K562 (cell line): ENCODE data around the gene PHTF2. TPM values are rescaled to one million over a fixed set of nuclear protein-coding genes. Genes with fewer than 3 reads are reported as not detected.

Experiments
- ATAC-seq: fragments of 200-7000 bp; cut with Tn5 transposase; 3 replicates; pipeline ENCODE4 v1.9.1; 2020; ENCODE audit warnings: moderate library complexity
- BruUV-seq: library from RNA; stranded (reverse); fragments of 400-500 nt; replicated peaks from 2 replicates; lab custom pipeline; 2021; lab: Mats Ljungman, UMichigan
- CTCF ChIA-PET: fragments of 300-600 bp; formaldehyde crosslinking; extraction: SDS; loops from one replicate; lab custom pipeline; 2021; ENCODE audit warnings: low intra/inter-chr PET ratio; lab: Yijun Ruan, JAX
- POLR2A ChIA-PET: fragments of 300-600, 350-650 bp; sonication (Branson Sonifier 250); formaldehyde crosslinking; extraction: SDS; loops from one replicate; lab custom pipeline; 2021; ENCODE audit warnings: antibody characterized with exemption, inconsistent platforms; lab: Yijun Ruan, JAX
- DNase-seq, 4 experiments: peaks; one replicate each; pipeline versions ENCODE4 v3.0.0 to v3.0.0-alpha.2; 2011 to 2018; ENCODE audit warnings: low spot score in 3 of 4, mixed read lengths in 3 of 4; ENCODE audit errors: extremely low read depth in 1 of 4
- FAIRE-seq: peaks from 2 replicates; lab custom pipeline; 2011; peaks lifted over from hg19 to GRCh38; lab: Jason Lieb, UNC
- H2AFZ ChIP-seq: 2 replicates; pipeline ENCODE4 v1.6.0; 2011; ENCODE audit warnings: low read depth, low read length, control low read depth, inconsistent platforms
- H3K27ac ChIP-seq: fragments of 200-600 bp; 3 replicates; pipeline ENCODE4 v1.8.0; 2011; ENCODE audit warnings: low read depth, mild to moderate bottlenecking, control low read depth, inconsistent platforms, low read length, moderate library complexity, mixed read lengths; ENCODE audit errors: extremely low read depth
- H3K27me3 ChIP-seq, 2 experiments: fragments of 300-600 bp in 1 of 2; 2 replicates in 1 of 2; 3 replicates in 1 of 2; pipeline versions ENCODE4 v1.6.0 to v1.8.0; 2011; ENCODE audit warnings: inconsistent platforms in 2 of 2, low read length in 2 of 2, mild to moderate bottlenecking in 1 of 2, mixed read lengths in 1 of 2, moderate library complexity in 1 of 2; ENCODE audit not compliant: control insufficient read depth in 2 of 2, insufficient read depth in 2 of 2
- H3K36me3 ChIP-seq: fragments of 300-600 bp; 3 replicates; pipeline ENCODE4 v1.8.0; 2011; ENCODE audit warnings: mild to moderate bottlenecking, low read length, inconsistent platforms; ENCODE audit not compliant: control insufficient read depth, insufficient read depth
- H3K4me1 ChIP-seq, 2 experiments: fragments of 200-600 bp in 1 of 2; replicated peaks in 1 of 2; 2 replicates in 1 of 2; 3 replicates in 1 of 2; pipeline versions ENCODE4 v1.5.1 to v1.8.0; 2011; ENCODE audit warnings: inconsistent platforms in 2 of 2, low read length in 2 of 2, mild to moderate bottlenecking in 1 of 2, mixed read lengths in 1 of 2, moderate library complexity in 1 of 2; ENCODE audit not compliant: control insufficient read depth in 2 of 2, insufficient read depth in 2 of 2
- H3K4me2 ChIP-seq: 2 replicates; pipeline ENCODE4 v1.6.1; 2011; ENCODE audit warnings: low read length, control low read depth, inconsistent platforms, mixed read lengths; ENCODE audit not compliant: insufficient read depth
- H3K4me3 ChIP-seq: fragments of 200-600 bp; sonication (generic), shearing (Covaris generic); 2 replicates; pipeline ENCODE4 v1.5.1; 2016; ENCODE audit warnings: control low read depth, inconsistent platforms
- H3K79me2 ChIP-seq: fragments of 200-600 bp; 3 replicates; pipeline ENCODE4 v1.8.0; 2011; ENCODE audit warnings: low read length, inconsistent platforms; ENCODE audit not compliant: control insufficient read depth, insufficient read depth
- H3K9ac ChIP-seq, 2 experiments: 2 replicates each; pipeline versions ENCODE4 v1.6.0 to v1.6.1; 2011; ENCODE audit warnings: low read depth in 2 of 2, low read length in 2 of 2, control low read depth in 1 of 2, inconsistent platforms in 1 of 2, mild to moderate bottlenecking in 1 of 2, mixed read lengths in 1 of 2; ENCODE audit not compliant: insufficient read depth in 1 of 2
- H3K9me1 ChIP-seq: one replicate; pipeline ENCODE4 v1.6.0; 2011; ENCODE audit warnings: inconsistent platforms, mild to moderate bottlenecking, low read length, moderate library complexity; ENCODE audit not compliant: control insufficient read depth, insufficient read depth
- H3K9me3 ChIP-seq: replicated peaks from 2 replicates; pipeline ENCODE4 v1.5.1; 2011; ENCODE audit warnings: low read depth, low read length, inconsistent platforms; ENCODE audit not compliant: control insufficient read depth, insufficient read depth
- H4K20me1 ChIP-seq: replicated peaks from 2 replicates; pipeline ENCODE4 v1.6.1; 2011; ENCODE audit warnings: low read length, inconsistent platforms, mixed read lengths; ENCODE audit not compliant: control insufficient read depth, insufficient read depth
- C11orf30 ChIP-seq: fragments of 450-650 bp; IDR thresholded peaks from 2 replicates; pipeline ENCODE4 v1.6.1; 2016; ENCODE audit warnings: low read depth, mild to moderate bottlenecking
- FOXM1 ChIP-seq, 2 experiments: fragments of 450-650 bp in 1 of 2; sonication (generic) in 1 of 2; formaldehyde crosslinking in 1 of 2; IDR thresholded peaks; 2 replicates each; pipeline versions ENCODE4 v1.6.1 to v1.9.0; 2017 to 2022; ENCODE audit warnings: low read depth in 2 of 2, mild to moderate bottlenecking in 2 of 2, missing genetic modification reagents in 1 of 2, moderate library complexity in 1 of 2
- WGBS: fragments of 100-300 bp; shearing (Covaris generic); methylation state at CpG from one replicate; pipeline ENCODE4 v1.1.6; 2016; ENCODE audit warnings: low coverage, mixed read lengths; ENCODE audit not compliant: insufficient coverage; ENCODE audit errors: missing lambda C conversion rate; 5-methylcytosine and 5-hydroxymethylcytosine counted together
- in situ Hi-C: fragments of 300-500 bp; cut with MboI; formaldehyde crosslinking; loops from 4 replicates; pipeline ENCODE4 v1.15.0; 2018; ENCODE audit warnings: inconsistent platforms, mixed read lengths
- intact Hi-C: fragments of 100-400 bp; cut with micrococcal nuclease; formaldehyde crosslinking; loops from 2 replicates; pipeline ENCODE4 v1.14.2; 2022
- polyA plus RNA-seq, 8 experiments: library from polyadenylated mRNA; depleted of rRNA in 4 of 8; stranded (reverse) in 5 of 8; unstranded in 3 of 8; fragments of >200 nt; fragmentation: Nextera tagmentation in 2 of 8; fragmentation: Illumina TruSeq in 1 of 8; extraction: Ambion mirVana in 2 of 8; extraction: Trizol in 1 of 8; gene quantifications; 2 replicates each; pipeline versions ENCODE4 v1.2.1 to v1.2.3, GENCODE V29; 2011 to 2014; ENCODE audit warnings: inconsistent platforms in 1 of 8, missing spikeins in 1 of 8
- total RNA-seq, 7 experiments: library from RNA; depleted of rRNA in 6 of 7; stranded (reverse); fragments of >200 nt in 6 of 7; fragmentation: Illumina TruSeq in 2 of 7; extraction: Trizol in 2 of 7; gene quantifications; 2 replicates each; pipeline versions ENCODE4 v1.2.1 to v1.2.3, GENCODE V29; 2011 to 2021; ENCODE audit warnings: low replicate concordance in 1 of 7
- TF ChIP-seq, protein P1 (sequence below): sonication (generic); formaldehyde crosslinking; IDR thresholded peaks from 2 replicates; pipeline ENCODE4 v1.8.0; 2023; ENCODE audit warnings: missing genetic modification reagents, mild to moderate bottlenecking, borderline replicate concordance
- TF ChIP-seq, protein P2 (sequence below): fragments of 450-650 bp; formaldehyde crosslinking; IDR thresholded peaks from 2 replicates; pipeline ENCODE4 v1.4.0; 2020; ENCODE audit warnings: mild to moderate bottlenecking, moderate library complexity

PHTF2 gene
- total and polyA plus RNA-seq, 9 of the 15 experiments (the other 6 are each of a cell fraction or from before 2014, with no cell fraction given) = 17.9 to 43.6 (median 25.4) TPM

DNA sequence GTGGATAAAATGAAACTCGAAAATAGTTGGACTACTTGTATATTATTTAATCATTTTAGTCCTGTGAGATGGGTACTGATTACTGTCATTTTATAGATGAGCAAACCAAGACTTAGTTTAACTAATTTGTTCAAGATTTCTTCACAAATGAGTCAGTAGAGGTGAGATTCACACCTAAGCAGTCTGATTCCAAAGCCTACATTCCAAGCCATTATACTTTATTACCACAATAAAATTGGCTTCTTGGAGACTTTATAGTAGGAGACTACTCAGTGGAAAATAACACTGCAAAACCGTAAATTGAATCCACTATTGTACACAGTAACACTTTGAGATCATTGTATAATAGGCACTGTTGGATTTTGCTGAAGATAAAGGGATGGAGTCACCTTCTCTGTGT, 2.2 kb downstream of the PHTF2 start:
- FAIRE-seq = no peak
- Histone ChIP-seq H3K36me3 (peaks cover 18% of the 10 kb centered on the region), H2AFZ (no peak overlapping the region), H3K4me1 (peaks cover 16 to 25% of the 10 kb centered on the region in 2 experiments; a peak in 4 of 5 replicates), H3K27me3 (no peaks in the 10 kb centered on the region), H3K9me1 (no peaks in the 10 kb centered on the region), H3K4me2 (peak overlapping the region; percentile 92; the same call in 1 of the 2 replicates), H3K9ac (peak overlapping the region in 1 of 2 experiments; percentile 87; a peak in 2 of 4 replicates), H3K9me3 (no peaks in the 10 kb centered on the region), H3K79me2 (peaks cover 96% of the 10 kb centered on the region), H4K20me1 (no peaks in the 10 kb centered on the region), H3K27ac (peak overlapping the region; percentile 86; the same call in 2 of the 3 replicates), H3K4me3 (peak overlapping the region; percentile 75)
- TF ChIP-seq FOXM1 (IDR thresholded peaks at IDR 0.05; ENCODE audit: low read depth) (no peak), FOXM1 (CRISPR knock-in tag; IDR thresholded peaks at IDR 0.05; ENCODE audit: low read depth) (no peak)
- in situ Hi-C loops (no loop called here), intact Hi-C loops (loop anchor here (1.0 kb wide), 1 partner anchor 103 kb away; no protein-coding TSS in a partner anchor)
- 28% methylated on average over 2 of the region's 2 CpGs for WGBS
- ChIA-PET POLR2A (no interaction called here), CTCF (no interaction called here)
- ATAC-seq = no peak
- BruUV-seq = no TSS peak
- DNase-seq = no peak

- no peaks in the 10 kb centered on the region for H4K20me1 ChIP-seq
- H2AFZ ChIP-seq = no peak overlapping the region
- in situ Hi-C loops = no loop called here
- intact Hi-C loops = no loop called here
- BruUV-seq = no TSS peak
- peaks cover 12 to 14% of the 10 kb centered on the region in 2 experiments; a peak in 4 of 5 replicates for H3K4me1 ChIP-seq
- no peak for DNase-seq
- ChIA-PET POLR2A (interaction anchor here (1.4 kb wide), 1 partner anchor 12 kb away, joined by 9 read pairs; no protein-coding TSS in a partner anchor), CTCF (no interaction called here)
- no peak overlapping the region for H3K4me2 ChIP-seq
- no peaks in the 10 kb centered on the region for H3K9me1 ChIP-seq
- peaks cover 3% of the 10 kb centered on the region; the same call in 1 of the 2 replicates for H3K9me3 ChIP-seq
- no peak overlapping the region for H3K9ac ChIP-seq
- no peak overlapping the region for H3K27ac ChIP-seq
- FAIRE-seq = no peak
- no peaks in the 10 kb centered on the region for H3K27me3 ChIP-seq
- ATAC-seq = no peak
- peaks cover 11% of the 10 kb centered on the region; the same call in 2 of the 3 replicates for H3K36me3 ChIP-seq
- no peak overlapping the region for H3K4me3 ChIP-seq
- peaks cover 96% of the 10 kb centered on the region for H3K79me2 ChIP-seq
- 59% methylated on average over 2 of the region's 2 CpGs for WGBS
- TF ChIP-seq, protein P1, sequence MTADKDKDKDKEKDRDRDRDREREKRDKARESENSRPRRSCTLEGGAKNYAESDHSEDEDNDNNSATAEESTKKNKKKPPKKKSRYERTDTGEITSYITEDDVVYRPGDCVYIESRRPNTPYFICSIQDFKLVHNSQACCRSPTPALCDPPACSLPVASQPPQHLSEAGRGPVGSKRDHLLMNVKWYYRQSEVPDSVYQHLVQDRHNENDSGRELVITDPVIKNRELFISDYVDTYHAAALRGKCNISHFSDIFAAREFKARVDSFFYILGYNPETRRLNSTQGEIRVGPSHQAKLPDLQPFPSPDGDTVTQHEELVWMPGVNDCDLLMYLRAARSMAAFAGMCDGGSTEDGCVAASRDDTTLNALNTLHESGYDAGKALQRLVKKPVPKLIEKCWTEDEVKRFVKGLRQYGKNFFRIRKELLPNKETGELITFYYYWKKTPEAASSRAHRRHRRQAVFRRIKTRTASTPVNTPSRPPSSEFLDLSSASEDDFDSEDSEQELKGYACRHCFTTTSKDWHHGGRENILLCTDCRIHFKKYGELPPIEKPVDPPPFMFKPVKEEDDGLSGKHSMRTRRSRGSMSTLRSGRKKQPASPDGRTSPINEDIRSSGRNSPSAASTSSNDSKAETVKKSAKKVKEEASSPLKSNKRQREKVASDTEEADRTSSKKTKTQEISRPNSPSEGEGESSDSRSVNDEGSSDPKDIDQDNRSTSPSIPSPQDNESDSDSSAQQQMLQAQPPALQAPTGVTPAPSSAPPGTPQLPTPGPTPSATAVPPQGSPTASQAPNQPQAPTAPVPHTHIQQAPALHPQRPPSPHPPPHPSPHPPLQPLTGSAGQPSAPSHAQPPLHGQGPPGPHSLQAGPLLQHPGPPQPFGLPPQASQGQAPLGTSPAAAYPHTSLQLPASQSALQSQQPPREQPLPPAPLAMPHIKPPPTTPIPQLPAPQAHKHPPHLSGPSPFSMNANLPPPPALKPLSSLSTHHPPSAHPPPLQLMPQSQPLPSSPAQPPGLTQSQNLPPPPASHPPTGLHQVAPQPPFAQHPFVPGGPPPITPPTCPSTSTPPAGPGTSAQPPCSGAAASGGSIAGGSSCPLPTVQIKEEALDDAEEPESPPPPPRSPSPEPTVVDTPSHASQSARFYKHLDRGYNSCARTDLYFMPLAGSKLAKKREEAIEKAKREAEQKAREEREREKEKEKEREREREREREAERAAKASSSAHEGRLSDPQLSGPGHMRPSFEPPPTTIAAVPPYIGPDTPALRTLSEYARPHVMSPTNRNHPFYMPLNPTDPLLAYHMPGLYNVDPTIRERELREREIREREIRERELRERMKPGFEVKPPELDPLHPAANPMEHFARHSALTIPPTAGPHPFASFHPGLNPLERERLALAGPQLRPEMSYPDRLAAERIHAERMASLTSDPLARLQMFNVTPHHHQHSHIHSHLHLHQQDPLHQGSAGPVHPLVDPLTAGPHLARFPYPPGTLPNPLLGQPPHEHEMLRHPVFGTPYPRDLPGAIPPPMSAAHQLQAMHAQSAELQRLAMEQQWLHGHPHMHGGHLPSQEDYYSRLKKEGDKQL (CRISPR knock-in tag) = no peak
- TF ChIP-seq, protein P2, sequence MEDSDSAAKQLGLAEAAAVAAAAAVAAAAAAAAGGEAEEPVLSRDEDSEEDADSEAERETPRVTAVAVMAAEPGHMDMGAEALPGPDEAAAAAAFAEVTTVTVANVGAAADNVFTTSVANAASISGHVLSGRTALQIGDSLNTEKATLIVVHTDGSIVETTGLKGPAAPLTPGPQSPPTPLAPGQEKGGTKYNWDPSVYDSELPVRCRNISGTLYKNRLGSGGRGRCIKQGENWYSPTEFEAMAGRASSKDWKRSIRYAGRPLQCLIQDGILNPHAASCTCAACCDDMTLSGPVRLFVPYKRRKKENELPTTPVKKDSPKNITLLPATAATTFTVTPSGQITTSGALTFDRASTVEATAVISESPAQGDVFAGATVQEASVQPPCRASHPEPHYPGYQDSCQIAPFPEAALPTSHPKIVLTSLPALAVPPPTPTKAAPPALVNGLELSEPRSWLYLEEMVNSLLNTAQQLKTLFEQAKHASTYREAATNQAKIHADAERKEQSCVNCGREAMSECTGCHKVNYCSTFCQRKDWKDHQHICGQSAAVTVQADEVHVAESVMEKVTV (CRISPR knock-in tag) = 0 out of 2 replicates have a peak, but pooled peaks have one; percentile 9
- TF ChIP-seq C11orf30 = peak; percentile 66
Measured at GRCh38 chr7:77802557-77803405, 4.2 kb downstream of the PHTF2 start.
